GM21423 (cell line): Measurements from ENCODE around the gene COPG2.
"Not testable (repeated sequence)": the region's sequence is repeated elsewhere in the genome, so short reads cannot be mapped to it uniquely, and the experiment has no call there.

ENCODE experiments used
- ATAC-seq: cut with Tn5 transposase; IDR thresholded peaks from one replicate; pipeline ENCODE4 v1.9.1; 2021; ENCODE audit warnings: mild to moderate bottlenecking, moderate library complexity; ENCODE audit not compliant: unreplicated experiment

COPG2 gene

GRCh38 chr7:130570144-130570543, 98.4 kb downstream of the COPG2 start:
- not testable (repeated sequence) for ATAC-seq

GRCh38 chr7:130566898-130567280, 101.7 kb downstream of the COPG2 start:
- no peak for ATAC-seq

- no peak for ATAC-seq
These were observed 102.2 kb downstream of the COPG2 start for GRCh38 chr7:130566168-130566897.

GRCh38 chr7:130560972-130561371, 107.6 kb downstream of the COPG2 start:
- peak; percentile 88 for ATAC-seq

GRCh38 chr7:130559184-130559583, 109.4 kb downstream of the COPG2 start:
- no peak for ATAC-seq

- ATAC-seq: no peak
These were observed 114.1 kb downstream of the COPG2 start for GRCh38 chr7:130554481-130554880.

GRCh38 chr7:130553398-130554029, 115.0 kb downstream of the COPG2 start:
- ATAC-seq: no peak

GRCh38 chr7:130544356-130544755, 124.2 kb downstream of the COPG2 start:
- no peak for ATAC-seq

GRCh38 chr7:130543487-130544010, 125.0 kb downstream of the COPG2 start:
- ATAC-seq: no peak

- not testable (repeated sequence) for ATAC-seq
These were observed 126.3 kb downstream of the COPG2 start for GRCh38 chr7:130542297-130542696.

- ATAC-seq: not testable (repeated sequence)
These were observed 127.3 kb downstream of the COPG2 start for GRCh38 chr7:130541287-130541686.

- ATAC-seq: not testable (repeated sequence)
These were observed 130.7 kb downstream of the COPG2 start for GRCh38 chr7:130537894-130538293.

- no peak for ATAC-seq
These were observed 139.1 kb downstream of the COPG2 start for GRCh38 chr7:130529417-130529816.

GRCh38 chr7:130527752-130528355, 140.7 kb downstream of the COPG2 start:
- ATAC-seq: not testable (repeated sequence)

- no peak for ATAC-seq
These were observed 143.9 kb downstream of the COPG2 start for GRCh38 chr7:130524628-130525027.

GRCh38 chr7:130523519-130524125, 144.9 kb downstream of the COPG2 start:
- not testable (repeated sequence) for ATAC-seq

GRCh38 chr7:130521258-130521951, 147.1 kb downstream of the COPG2 start:
- no peak for ATAC-seq

- ATAC-seq: no peak
These were observed 153.1 kb downstream of the COPG2 start for GRCh38 chr7:130515315-130516040.

- ATAC-seq: no peak
These were observed 155.1 kb downstream of the COPG2 start for GRCh38 chr7:130513447-130513846.

- ATAC-seq: not testable (repeated sequence)
These were observed 156.5 kb downstream of the COPG2 start for GRCh38 chr7:130512038-130512437.
